Eye (tissue), 1 donor: Measurements from ENCODE around the gene SLC6A9.

Experiments
- DNase-seq: peaks from one replicate; pipeline ENCODE4 v3.0.0-alpha.2; 2015

SLC6A9 gene

GRCh38 chr1:43963890-43964289, 67.4 kb downstream of the SLC6A9 start:
- DNase-seq = no peak

- no peak for DNase-seq
Measured at GRCh38 chr1:43963006-43963405, 68.3 kb downstream of the SLC6A9 start.

DNA sequence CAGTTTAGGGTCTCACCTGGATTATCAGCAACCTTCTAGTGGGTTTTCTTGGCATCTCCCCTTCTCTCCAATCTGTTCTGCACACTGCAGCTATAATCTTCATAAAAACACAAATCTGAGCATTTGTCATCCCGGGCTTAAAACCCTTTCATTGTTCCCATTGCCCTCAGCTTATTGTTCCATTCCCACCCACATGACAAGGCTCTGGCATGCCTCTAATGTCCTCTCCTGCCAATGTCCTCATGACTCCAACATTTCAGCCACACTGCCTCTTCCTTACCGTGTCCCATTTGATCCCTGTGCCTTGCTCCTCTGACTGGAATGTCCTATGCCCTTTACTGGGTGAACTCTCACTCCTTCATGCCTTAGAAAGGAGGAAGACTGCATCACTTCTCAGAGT, 68.9 kb downstream of the SLC6A9 start:
- DNase-seq = no peak

DNA sequence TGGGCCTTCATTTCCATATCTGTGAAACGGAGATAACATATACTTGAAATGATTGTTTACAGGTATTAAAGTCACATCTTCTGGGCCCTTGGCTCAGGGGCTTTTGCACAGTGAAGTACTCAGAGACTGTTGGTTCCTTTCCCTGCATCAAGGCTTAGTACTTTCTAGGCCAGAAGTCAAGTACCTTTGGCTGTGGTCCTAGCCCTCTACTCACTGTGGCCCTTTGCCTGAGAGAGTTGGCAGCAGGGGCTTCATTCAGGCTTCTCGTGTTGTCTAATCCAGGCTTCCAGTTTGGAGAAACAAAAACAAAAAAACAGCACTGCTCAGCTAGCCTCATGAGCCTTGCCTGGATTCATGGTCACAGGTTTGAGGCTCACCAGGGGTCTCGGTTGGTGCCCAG, 69.6 kb downstream of the SLC6A9 start:
- no peak for DNase-seq

GRCh38 chr1:43960798-43961197, 70.5 kb downstream of the SLC6A9 start:
- DNase-seq = no peak

GRCh38 chr1:43958351-43959255, 72.7 kb downstream of the SLC6A9 start:
- no peak for DNase-seq

GRCh38 chr1:43957407-43958040, 73.7 kb downstream of the SLC6A9 start:
- DNase-seq = no peak

- DNase-seq = no peak
Measured at GRCh38 chr1:43956234-43956633, 75.0 kb downstream of the SLC6A9 start.

GRCh38 chr1:43954036-43954435, 77.2 kb downstream of the SLC6A9 start:
- DNase-seq = no peak

DNA sequence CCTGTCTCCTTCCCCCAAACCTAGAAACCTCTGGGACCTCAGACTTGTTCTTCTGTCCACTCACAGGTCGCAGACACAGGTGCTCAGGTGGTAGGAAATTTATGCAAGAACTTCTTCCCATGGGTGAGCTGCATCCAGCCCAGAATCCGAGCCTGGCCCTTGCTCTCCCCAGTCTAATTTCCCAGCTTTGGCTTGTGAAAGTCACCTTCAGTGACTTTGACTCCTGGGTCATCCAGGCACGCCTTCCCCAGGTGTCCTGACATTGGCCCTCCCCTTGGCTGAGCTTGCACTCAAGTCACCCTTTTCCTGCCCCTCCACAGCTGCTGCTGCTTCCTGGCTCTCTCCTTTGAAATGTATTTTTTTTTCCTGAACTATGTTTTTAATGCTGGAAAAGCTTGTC, 77.9 kb downstream of the SLC6A9 start:
- no peak for DNase-seq

DNA sequence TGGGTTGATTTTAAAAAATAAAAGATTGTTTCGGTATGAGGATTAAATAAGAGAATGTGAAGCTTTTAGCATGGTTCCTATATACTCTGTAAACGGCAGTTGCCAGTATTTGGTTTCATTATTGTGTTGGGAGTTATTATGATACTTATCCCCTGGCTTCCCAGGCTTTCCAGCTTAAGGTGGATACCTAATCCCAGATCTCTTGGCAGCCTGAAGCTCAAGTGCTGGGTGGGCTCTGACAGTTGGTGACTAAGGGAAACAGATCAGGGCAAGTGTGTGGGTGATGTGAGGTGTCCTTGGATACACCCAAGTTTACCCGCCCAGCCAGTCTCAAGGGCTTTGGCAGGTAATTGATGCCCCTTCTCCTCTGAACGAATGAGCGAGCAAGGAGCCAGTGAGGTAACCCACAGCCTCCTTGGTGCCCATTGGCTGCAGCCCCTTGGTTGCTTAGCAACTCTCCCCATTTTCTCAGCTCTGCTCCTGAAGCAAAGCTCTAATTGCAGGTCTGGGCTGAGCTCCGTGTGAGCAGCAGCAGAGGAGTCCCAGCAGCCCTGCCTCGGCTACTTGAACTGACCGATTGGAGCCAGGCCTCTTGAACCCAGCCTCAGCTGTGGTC, 78.4 kb downstream of the SLC6A9 start:
- DNase-seq = peak; percentile 82

GRCh38 chr1:43951021-43951985, 80.0 kb downstream of the SLC6A9 start:
- no peak for DNase-seq

- DNase-seq = no peak
Measured at GRCh38 chr1:43949678-43950077, 81.6 kb downstream of the SLC6A9 start.

- no peak for DNase-seq
Measured at GRCh38 chr1:43947874-43948437, 83.3 kb downstream of the SLC6A9 start.

DNA sequence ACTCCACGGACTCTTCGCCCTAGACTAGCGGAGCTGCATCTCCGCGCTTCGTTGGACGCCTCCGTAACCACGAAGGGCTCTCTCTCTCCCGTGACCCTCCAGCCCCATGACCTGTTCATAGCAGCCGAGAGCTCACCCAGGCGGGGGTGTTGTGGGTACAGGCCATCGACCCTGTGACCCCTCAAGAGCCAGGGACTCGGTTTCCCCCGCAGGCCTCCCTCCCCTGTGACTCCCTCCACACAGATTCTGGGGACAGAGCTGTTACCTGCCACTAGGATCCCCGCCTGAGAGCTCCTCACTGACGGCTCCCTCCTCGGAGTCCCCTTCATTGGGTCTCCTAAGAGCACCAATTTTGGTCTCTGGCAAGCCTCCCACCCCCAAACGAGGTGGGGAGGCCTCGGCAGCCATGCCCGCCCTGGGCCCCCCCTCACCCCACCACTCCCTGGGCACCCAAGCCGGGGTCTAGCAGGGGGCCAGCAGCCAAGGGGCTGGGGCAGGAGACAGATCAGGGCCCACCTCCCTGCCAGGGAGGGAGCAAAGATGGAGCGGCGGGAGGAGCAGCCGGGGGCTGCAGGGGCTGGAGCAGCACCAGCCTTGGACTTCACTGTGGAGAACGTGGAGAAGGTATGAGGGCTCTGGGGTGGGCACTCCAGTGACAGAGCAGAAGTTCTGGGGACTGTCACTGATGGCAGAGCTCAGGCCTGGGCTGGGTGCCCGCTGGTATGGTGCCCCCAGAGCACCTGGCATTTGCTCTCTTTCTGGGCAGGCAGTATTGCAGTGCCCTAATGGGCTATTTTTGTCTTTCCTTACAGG, 84.0 kb downstream of the SLC6A9 start:
- no peak for DNase-seq
